CD4-positive, alpha-beta memory T cell (primary cell): ENCODE results near the gene SLC29A1. TPM values are rescaled to one million over a fixed set of nuclear protein-coding genes. Genes with fewer than 3 reads are reported as not detected.
A peak's percentile ranks its signal among the peaks of the same experiment; 100 is the strongest.

Experiments used
- CTCF ChIA-PET: fragments of 350-600 bp; sonication (Branson Sonifier 250); formaldehyde crosslinking; loops from one replicate; lab custom pipeline; 2021; ENCODE audit warnings: inconsistent platforms; ENCODE audit not compliant: partially characterized antibody; lab: Charles Lee
- POLR2A ChIA-PET: fragments of 350-600 bp; sonication (Branson Sonifier 250); formaldehyde crosslinking; loops from one replicate; lab custom pipeline; 2021; ENCODE audit not compliant: partially characterized antibody; lab: Charles Lee
- DNase-seq, 5 donors: peaks; one replicate each; pipeline versions ENCODE4 v3.0.0 to v3.0.0-alpha.2; 2020 to 2022; ENCODE audit warnings: mixed read lengths in 1 of 5
- H3K27ac ChIP-seq: one replicate; pipeline ENCODE4 v1.7.0; 2013; ENCODE audit warnings: low read depth, low read length
- H3K27me3 ChIP-seq: 2 replicates; pipeline ENCODE4 v1.7.0; 2013; ENCODE audit warnings: mild to moderate bottlenecking, low read length, moderate library complexity; ENCODE audit not compliant: insufficient read depth
- H3K36me3 ChIP-seq: 2 replicates; pipeline ENCODE4 v1.7.0; 2013; ENCODE audit warnings: mild to moderate bottlenecking, low read length, moderate library complexity; ENCODE audit not compliant: insufficient read depth
- H3K4me1 ChIP-seq: 2 replicates; pipeline ENCODE4 v1.7.0; 2013; ENCODE audit warnings: mild to moderate bottlenecking, low read length, moderate library complexity; ENCODE audit not compliant: insufficient read depth
- H3K4me3 ChIP-seq, 2 donors: one replicate each; pipeline ENCODE4 v1.7.0; 2013; ENCODE audit warnings: low read length in 2 of 2, mild to moderate bottlenecking in 1 of 2
- H3K9me3 ChIP-seq, 2 donors: one replicate each; pipeline ENCODE4 v1.7.0; 2013; ENCODE audit warnings: low read length in 2 of 2, control low read depth in 1 of 2; ENCODE audit not compliant: control insufficient read depth in 1 of 2
- H3K27ac Mint-ChIP-seq, 7 donors: one replicate each; pipeline ENCODE4 v1.8.0; 2020 to 2021; ENCODE audit warnings: mixed read lengths in 7 of 7, mild to moderate bottlenecking in 6 of 7, inconsistent platforms in 3 of 7, moderate library complexity in 3 of 7
- H3K27me3 Mint-ChIP-seq, 2 donors: one replicate each; pipeline ENCODE4 v1.8.0; 2020 to 2021; ENCODE audit warnings: mixed read lengths in 2 of 2
- H3K36me3 Mint-ChIP-seq, 2 donors: one replicate each; pipeline ENCODE4 v1.8.0; 2020 to 2021; ENCODE audit warnings: mixed read lengths in 2 of 2, inconsistent platforms in 1 of 2, mild to moderate bottlenecking in 1 of 2
- H3K4me1 Mint-ChIP-seq, 4 donors: one replicate each; pipeline ENCODE4 v1.8.0; 2020 to 2021; ENCODE audit warnings: mixed read lengths in 4 of 4, mild to moderate bottlenecking in 1 of 4
- H3K4me3 Mint-ChIP-seq, 8 donors: one replicate each; pipeline ENCODE4 v1.8.0; 2020 to 2021; ENCODE audit warnings: mixed read lengths in 8 of 8, mild to moderate bottlenecking in 7 of 8, moderate library complexity in 6 of 8, inconsistent platforms in 3 of 8
- H3K9me3 Mint-ChIP-seq, 8 donors: one replicate each; pipeline ENCODE4 v1.8.0; 2020 to 2021; ENCODE audit warnings: mixed read lengths in 8 of 8, mild to moderate bottlenecking in 5 of 8, inconsistent platforms in 3 of 8, moderate library complexity in 1 of 8
- intact Hi-C: fragments of 100-400 bp; cut with micrococcal nuclease; formaldehyde crosslinking; loops from one replicate; pipeline ENCODE4 v1.15.1; 2023
- polyA plus RNA-seq, 2 donors: library from polyadenylated mRNA; unstranded; fragments of 300-500 nt; fragmentation: Illumina TruSeq; gene quantifications; one replicate each; pipeline ENCODE4 v1.2.3, GENCODE V29; 2021
- total RNA-seq, 2 experiments: library from RNA; stranded (reverse); gene quantifications; one replicate each; pipeline ENCODE4 v1.2.3, GENCODE V29; 2021

SLC29A1 gene
- total and polyA plus RNA-seq, 4 experiments from 2014 or later = 2.1 to 3.7 (median 3.2) TPM

DNA sequence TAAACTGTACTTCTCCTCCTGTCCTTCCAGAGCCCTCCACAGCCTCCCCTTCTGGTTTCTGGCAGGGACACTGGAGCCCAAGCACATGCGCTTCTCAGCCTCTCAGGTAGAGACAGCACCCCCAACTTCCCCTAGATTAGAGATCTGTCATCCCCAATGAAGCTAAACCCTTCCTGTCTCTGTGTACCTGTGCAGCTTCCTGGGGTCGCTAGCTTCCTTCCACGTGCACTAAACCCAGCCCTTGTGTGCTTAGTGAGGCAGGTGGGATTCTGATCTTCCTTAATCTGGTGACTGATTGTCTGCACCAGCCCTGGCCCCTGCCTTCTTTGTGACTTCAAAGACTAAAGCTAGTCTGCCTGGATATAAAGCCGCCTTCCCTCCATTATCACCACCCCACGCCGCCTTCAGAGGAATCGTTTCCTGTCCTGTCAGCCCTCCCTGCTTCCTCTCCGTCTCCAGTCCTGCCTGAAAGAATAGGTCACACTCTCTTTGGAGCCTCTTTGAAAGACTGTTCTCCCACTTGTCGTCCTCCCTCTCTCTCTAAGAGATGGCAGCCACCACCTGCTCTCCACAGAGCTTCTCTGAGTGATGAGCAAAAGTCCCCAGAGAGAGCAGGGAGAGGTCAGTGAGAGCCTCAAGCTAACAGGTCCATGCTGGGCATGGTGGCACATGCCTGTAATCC lies 37.3 kb upstream of the SLC29A1 start:
- H3K27ac Mint-ChIP-seq = peak overlapping the region in 3 of 7 donors; percentile 34 to 82 (median 79)
- DNase-seq = no peak
- H3K36me3 Mint-ChIP-seq = no peaks in the 10 kb centered on the region
- Histone ChIP-seq H3K27me3 (no peaks in the 10 kb centered on the region), H3K4me1 (no peaks in the 10 kb centered on the region), H3K9me3 (no peaks in the 10 kb centered on the region), H3K27ac (no peak overlapping the region), H3K36me3 (no peaks in the 10 kb centered on the region), H3K4me3 (no peak overlapping the region)
- H3K4me1 Mint-ChIP-seq = peaks cover 5 to 7% (median 6%) of the 10 kb centered on the region in 4 donors
- peaks cover 2 to 3% of the 10 kb centered on the region in 2 donors for H3K27me3 Mint-ChIP-seq
- ChIA-PET CTCF (interaction anchor here (0.8 to 1.5 kb wide), 2 partner anchors 49 to 67 kb away, joined by 3 read pairs; no protein-coding TSS in a partner anchor), POLR2A (no interaction called here)
- no peaks in the 10 kb centered on the region for H3K9me3 Mint-ChIP-seq
- H3K4me3 Mint-ChIP-seq = peak overlapping the region in 2 of 8 donors; percentile 13 to 26
- intact Hi-C loops = no loop called here

DNA sequence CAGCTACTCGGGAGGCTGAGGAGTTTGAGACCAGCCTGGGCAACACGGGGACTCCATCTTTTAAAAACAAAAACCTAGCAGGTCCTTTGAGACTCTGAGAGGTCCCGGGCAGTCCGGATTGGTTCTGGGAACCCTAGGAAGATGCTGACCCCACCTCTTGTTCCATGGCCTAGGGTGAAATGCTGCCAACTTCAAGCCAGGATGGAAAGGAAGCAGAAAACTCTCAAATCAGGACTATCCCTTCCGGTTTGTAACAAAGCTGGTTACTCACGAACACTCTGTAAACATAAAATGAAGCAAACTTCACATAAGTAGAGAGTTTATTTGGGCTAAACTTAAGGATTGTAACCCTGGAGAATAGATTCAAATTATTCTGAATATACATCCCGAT lies 36.8 kb upstream of the SLC29A1 start:
- Mint-ChIP-seq H3K4me3 (no peak overlapping the region), H3K4me1 (peaks cover 5 to 7% (median 6%) of the 10 kb centered on the region in 4 donors), H3K27ac (no peak overlapping the region), H3K9me3 (no peaks in the 10 kb centered on the region), H3K36me3 (no peaks in the 10 kb centered on the region), H3K27me3 (peaks cover 2 to 3% of the 10 kb centered on the region in 2 donors)
- no peak overlapping the region for H3K27ac ChIP-seq
- ChIA-PET POLR2A (no interaction called here), CTCF (interaction anchor here (0.8 kb wide), 1 partner anchor 49 kb away, joined by 3 read pairs; no protein-coding TSS in a partner anchor)
- no peaks in the 10 kb centered on the region for H3K27me3 ChIP-seq
- H3K4me1 ChIP-seq = no peaks in the 10 kb centered on the region
- no peaks in the 10 kb centered on the region for H3K9me3 ChIP-seq
- no peak overlapping the region for H3K4me3 ChIP-seq
- intact Hi-C loops = no loop called here
- DNase-seq = no peak
- H3K36me3 ChIP-seq = no peaks in the 10 kb centered on the region

DNA sequence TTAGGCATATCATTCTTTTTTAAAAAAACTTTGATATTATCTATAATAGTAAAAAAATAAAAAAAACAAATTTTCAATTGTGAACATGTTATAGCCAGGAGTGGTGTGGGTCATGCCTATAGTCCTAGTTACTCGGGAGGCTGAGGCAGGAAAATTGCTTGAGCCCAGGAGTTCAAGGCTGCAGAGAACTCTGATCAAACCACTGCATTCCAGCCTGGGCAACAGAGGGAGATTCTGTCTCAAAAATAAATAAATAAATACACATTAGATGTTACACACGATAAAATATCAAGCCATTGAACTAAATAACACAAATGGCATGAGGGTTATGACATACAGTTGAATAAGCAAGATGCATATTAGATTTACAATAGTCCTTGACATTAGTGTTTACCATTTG lies 34.6 kb upstream of the SLC29A1 start:
- ChIA-PET POLR2A (interaction anchor here (0.7 kb wide), 1 partner anchor 1641 kb away, joined by 3 read pairs; no protein-coding TSS in a partner anchor), CTCF (interaction anchor here (1.3 kb wide), 1 partner anchor 49 kb away, joined by 4 read pairs; no protein-coding TSS in a partner anchor)
- H3K27me3 ChIP-seq = no peaks in the 10 kb centered on the region
- Mint-ChIP-seq H3K4me1 (peaks cover 5 to 7% (median 6%) of the 10 kb centered on the region in 4 donors), H3K27me3 (peaks cover 6 to 9% of the 10 kb centered on the region in 2 donors), H3K4me3 (no peak overlapping the region), H3K9me3 (no peaks in the 10 kb centered on the region), H3K36me3 (no peaks in the 10 kb centered on the region), H3K27ac (no peak overlapping the region)
- H3K9me3 ChIP-seq = no peaks in the 10 kb centered on the region
- no peak overlapping the region for H3K4me3 ChIP-seq
- no peak overlapping the region for H3K27ac ChIP-seq
- intact Hi-C loops = no loop called here
- no peak for DNase-seq
- no peaks in the 10 kb centered on the region for H3K36me3 ChIP-seq
- H3K4me1 ChIP-seq = no peaks in the 10 kb centered on the region

DNA sequence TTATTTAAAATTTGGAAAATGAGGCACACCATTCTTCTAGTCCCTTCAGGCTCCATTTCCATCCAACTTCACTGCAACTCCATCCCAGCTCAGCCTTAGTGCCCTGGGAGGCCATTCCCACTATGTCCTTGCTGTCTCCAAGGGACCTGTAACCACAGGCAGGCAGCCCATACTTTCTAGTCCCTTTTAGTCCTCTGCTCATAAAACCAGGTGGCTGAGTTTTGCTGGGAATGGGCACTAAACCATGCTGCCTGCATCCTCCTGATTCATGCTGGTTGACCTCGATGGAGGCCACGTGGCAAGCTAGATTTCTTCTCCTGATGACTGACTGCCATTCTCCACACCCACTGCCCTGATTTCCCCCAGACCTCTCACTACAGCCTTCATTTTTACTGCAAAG lies 34.1 kb upstream of the SLC29A1 start:
- intact Hi-C loops = no loop called here
- Mint-ChIP-seq H3K27me3 (peaks cover 6 to 12% of the 10 kb centered on the region in 2 donors), H3K4me3 (no peak overlapping the region), H3K27ac (peak overlapping the region in 2 of 7 donors; percentile 30 to 81), H3K9me3 (no peaks in the 10 kb centered on the region), H3K4me1 (peaks cover 5 to 7% (median 6%) of the 10 kb centered on the region in 4 donors), H3K36me3 (no peaks in the 10 kb centered on the region)
- Histone ChIP-seq H3K36me3 (no peaks in the 10 kb centered on the region), H3K4me3 (no peak overlapping the region), H3K27me3 (no peaks in the 10 kb centered on the region), H3K9me3 (no peaks in the 10 kb centered on the region), H3K4me1 (no peaks in the 10 kb centered on the region), H3K27ac (no peak overlapping the region)
- POLR2A ChIA-PET = no interaction called here
- CTCF ChIA-PET = interaction anchor here (1.3 kb wide), 1 partner anchor 48 kb away, joined by 4 read pairs; no protein-coding TSS in a partner anchor
- DNase-seq = no peak

- no peaks in the 10 kb centered on the region for H3K9me3 Mint-ChIP-seq
- no peaks in the 10 kb centered on the region for H3K36me3 Mint-ChIP-seq
- intact Hi-C loops = no loop called here
- H3K27ac Mint-ChIP-seq = no peak overlapping the region
- Histone ChIP-seq H3K4me3 (no peak overlapping the region), H3K27ac (no peak overlapping the region), H3K9me3 (no peaks in the 10 kb centered on the region), H3K36me3 (no peaks in the 10 kb centered on the region), H3K27me3 (no peaks in the 10 kb centered on the region), H3K4me1 (no peaks in the 10 kb centered on the region)
- POLR2A ChIA-PET = no interaction called here
- DNase-seq = no peak
- H3K4me3 Mint-ChIP-seq = no peak overlapping the region
- H3K27me3 Mint-ChIP-seq = peaks cover 9 to 12% of the 10 kb centered on the region in 2 donors
- CTCF ChIA-PET = no interaction called here
- peaks cover 5 to 7% (median 6%) of the 10 kb centered on the region in 4 donors for H3K4me1 Mint-ChIP-seq
Measured at GRCh38 chr6:44190715-44191114, 32.7 kb upstream of the SLC29A1 start.

DNA sequence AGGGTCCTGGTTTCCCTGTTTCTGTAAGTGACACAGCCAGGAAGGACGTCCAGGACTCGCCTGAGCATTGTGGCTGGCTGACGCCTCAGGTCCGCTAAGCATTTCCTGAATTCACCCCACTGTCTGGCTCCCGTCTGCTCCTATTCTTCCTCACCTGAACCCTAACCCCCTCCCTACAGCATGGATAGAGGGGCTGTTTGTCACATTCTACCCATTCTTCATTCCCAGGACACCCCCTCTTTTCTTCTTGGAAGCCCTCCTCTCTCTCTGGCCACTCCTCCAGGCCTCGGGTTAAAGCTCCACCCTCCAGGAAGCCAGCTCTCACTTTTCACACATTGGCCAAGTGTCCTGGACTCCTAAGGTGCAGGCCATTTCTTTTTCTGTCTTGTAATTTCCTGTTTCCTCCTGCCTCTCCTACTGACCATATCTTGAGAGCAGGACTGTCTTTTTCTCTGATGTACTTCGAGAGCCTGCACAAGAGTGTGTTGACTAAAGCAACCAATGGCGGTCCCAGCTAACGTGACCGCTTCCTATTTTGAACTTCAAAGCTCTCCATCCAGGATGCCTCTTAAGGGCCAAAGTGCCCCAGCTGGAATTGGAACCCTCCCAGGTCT lies 30.9 kb upstream of the SLC29A1 start:
- ChIA-PET CTCF (interaction anchor here (1.7 kb wide), 1 partner anchor 21 kb away, joined by 3 read pairs; no protein-coding TSS in a partner anchor), POLR2A (no interaction called here)
- Histone ChIP-seq H3K9me3 (no peaks in the 10 kb centered on the region), H3K36me3 (no peaks in the 10 kb centered on the region), H3K4me3 (no peak overlapping the region), H3K27me3 (no peaks in the 10 kb centered on the region), H3K4me1 (no peaks in the 10 kb centered on the region), H3K27ac (no peak overlapping the region)
- H3K4me3 Mint-ChIP-seq = peak overlapping the region in 1 of 8 donors; percentile 21
- H3K36me3 Mint-ChIP-seq = no peaks in the 10 kb centered on the region
- peaks cover 6 to 12% of the 10 kb centered on the region in 2 donors for H3K27me3 Mint-ChIP-seq
- no peak for DNase-seq
- H3K9me3 Mint-ChIP-seq = no peaks in the 10 kb centered on the region
- no peaks in the 10 kb centered on the region for H3K4me1 Mint-ChIP-seq
- intact Hi-C loops = no loop called here
- no peak overlapping the region for H3K27ac Mint-ChIP-seq

DNA sequence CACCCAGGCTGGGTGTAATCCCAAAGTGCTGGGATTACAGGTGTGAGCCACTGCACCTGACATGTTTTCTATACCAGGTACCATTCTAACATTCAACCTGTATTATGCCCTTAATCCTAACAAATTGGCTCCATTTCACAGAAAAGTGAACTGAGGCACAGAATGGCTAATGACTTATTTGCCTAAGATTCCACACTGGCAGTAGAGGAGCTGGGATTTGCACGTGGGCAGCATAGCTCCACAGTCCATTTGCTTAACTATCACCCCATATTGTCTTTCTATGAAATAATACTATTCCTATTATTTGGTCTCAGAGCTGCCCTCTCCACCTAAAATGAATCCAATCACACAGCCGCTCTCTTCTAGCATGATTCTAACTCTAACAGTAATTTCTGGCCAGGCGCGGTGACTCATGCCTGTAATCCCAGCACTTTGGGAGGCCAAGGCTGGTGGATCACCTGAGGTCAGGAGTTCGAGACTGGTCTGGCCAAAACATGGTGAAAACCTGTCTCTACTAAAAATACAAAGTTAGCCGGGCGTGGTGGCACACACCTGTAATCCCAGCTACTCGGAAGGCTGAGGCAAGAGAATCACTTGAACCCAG lies 30.0 kb upstream of the SLC29A1 start:
- Mint-ChIP-seq H3K27ac (peak overlapping the region in 1 of 7 donors; percentile 4), H3K27me3 (peaks cover 6 to 12% of the 10 kb centered on the region in 2 donors), H3K9me3 (no peaks in the 10 kb centered on the region), H3K36me3 (no peaks in the 10 kb centered on the region), H3K4me3 (no peak overlapping the region), H3K4me1 (no peaks in the 10 kb centered on the region)
- Histone ChIP-seq H3K27ac (no peak overlapping the region), H3K4me1 (no peaks in the 10 kb centered on the region), H3K27me3 (no peaks in the 10 kb centered on the region), H3K36me3 (no peaks in the 10 kb centered on the region), H3K4me3 (no peak overlapping the region), H3K9me3 (no peaks in the 10 kb centered on the region)
- POLR2A ChIA-PET = no interaction called here
- CTCF ChIA-PET = interaction anchor here (1.7 kb wide), 1 partner anchor 21 kb away, joined by 3 read pairs; no protein-coding TSS in a partner anchor
- intact Hi-C loops = no loop called here
- no peak for DNase-seq
